Measurements from ENCODE around the gene MCEMP1. TPM values are rescaled to one million over a fixed set of nuclear protein-coding genes. Genes with fewer than 3 reads are reported as not detected.

MCEMP1 gene
- polyA plus RNA-seq, 3 donors from 2014 or later: 0.14 TPM; not detected in 2

DNA sequence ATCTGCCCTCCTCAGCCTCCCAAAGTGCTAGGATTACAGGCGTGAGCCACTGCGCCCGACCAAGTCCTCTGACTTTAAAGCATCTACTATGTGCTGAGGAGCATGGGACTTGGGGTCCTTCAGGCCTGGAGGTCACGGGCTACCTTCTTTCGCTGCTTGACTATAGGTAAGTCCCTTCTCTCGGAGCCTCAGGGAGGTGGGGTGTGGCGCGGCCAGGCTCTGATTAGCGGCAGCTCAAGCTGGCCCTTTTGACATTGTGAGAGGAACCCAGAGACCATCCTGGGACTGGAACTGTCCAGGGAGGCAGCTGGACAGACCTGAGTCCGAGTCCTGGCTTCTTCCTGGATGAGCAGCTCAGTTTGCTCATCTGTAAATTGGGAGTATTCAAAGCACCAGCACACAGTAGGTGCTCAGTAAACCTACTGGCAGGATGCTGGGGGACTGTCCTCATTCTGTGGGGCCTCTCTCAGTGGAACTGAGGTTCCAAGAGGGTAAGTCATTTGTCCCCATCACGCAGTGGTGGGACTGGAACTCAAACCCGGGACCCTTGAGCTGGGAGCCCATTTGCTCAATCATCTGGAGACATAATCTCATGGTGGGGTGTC lies 24.3 kb downstream of the MCEMP1 start:
- Mint-ChIP-seq H3K36me3 (no peaks in the 10 kb centered on the region), H3K4me1 (peaks cover 7 to 8% of the 10 kb centered on the region in 2 donors)

DNA sequence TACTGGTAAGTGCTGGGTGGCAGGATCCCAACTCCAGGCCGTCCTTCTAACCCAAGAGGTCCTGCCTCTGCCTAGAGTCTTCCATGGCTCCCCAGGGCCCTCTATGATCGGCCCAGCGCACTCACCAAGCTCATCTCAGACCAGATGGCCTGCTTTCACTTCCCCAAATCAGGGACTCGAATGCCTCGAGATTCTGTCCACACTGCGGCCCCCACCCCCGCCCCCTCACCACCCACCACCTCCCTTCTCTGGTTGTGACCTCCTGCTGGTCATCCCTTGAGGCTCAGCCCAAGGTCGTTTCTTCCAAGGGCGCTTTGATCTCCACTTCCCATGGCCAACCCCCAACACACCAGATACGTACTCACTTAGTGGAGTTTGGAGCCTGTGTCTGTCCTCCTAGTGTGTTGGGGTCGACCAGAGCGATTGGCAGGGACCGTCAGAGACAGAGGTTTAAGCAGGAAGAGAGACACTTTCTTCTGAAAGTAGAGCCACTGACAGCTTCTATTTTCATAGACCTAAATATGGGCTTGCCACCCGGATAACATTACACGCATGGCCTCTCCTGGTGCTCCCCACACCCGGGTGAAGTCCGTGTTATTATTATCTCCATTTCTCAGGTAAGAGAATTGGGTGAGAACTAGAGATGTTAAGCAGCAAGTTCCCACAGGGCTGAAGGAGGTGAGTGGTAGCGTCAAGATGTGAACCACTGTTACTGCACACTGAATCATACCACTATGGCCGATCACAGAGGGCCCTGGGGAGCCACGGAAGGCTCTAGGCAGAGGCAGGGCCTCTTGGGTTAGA lies 25.0 kb downstream of the MCEMP1 start, which contains the start of gene FCER2:
FCER2 (minus strand) TSS at position 478 of the 804 bp plus-strand sequence. CDS start 2,371 bp downstream, outside the sequence.
- no peak within 1 kb of the TSS for H3K27ac Mint-ChIP-seq
- H3K27me3 Mint-ChIP-seq (ENCODE audit: low read depth in 3 of 3): peaks cover 10 to 22% (median 17%) of the 10 kb centered on the region in 3 donors
- peaks cover 0 to 2% (median 0%) of the 10 kb centered on the region in 6 donors for H3K9me3 Mint-ChIP-seq
- no peaks in the 10 kb centered on the region for H3K36me3 Mint-ChIP-seq
- no peak within 1 kb of the TSS for H3K4me3 Mint-ChIP-seq
- H3K4me1 Mint-ChIP-seq: peaks cover 14 to 15% of the 10 kb centered on the region in 2 donors
- DNase-seq: no peak

More for the DNA sequence above, 24.3 kb downstream of the MCEMP1 start:
- H3K27ac Mint-ChIP-seq: no peak overlapping the region
- no peak for DNase-seq
- peaks cover 12 to 18% (median 17%) of the 10 kb centered on the region in 3 donors for H3K27me3 Mint-ChIP-seq (ENCODE audit: low read depth in 3 of 3)
- peaks cover 0 to 2% (median 0%) of the 10 kb centered on the region in 6 donors for H3K9me3 Mint-ChIP-seq
- no peak overlapping the region for H3K4me3 Mint-ChIP-seq

- Mint-ChIP-seq H3K36me3 (no peaks in the 10 kb centered on the region), H3K27ac (no peak overlapping the region), H3K4me3 (no peak overlapping the region), H3K4me1 (peaks cover 15% of the 10 kb centered on the region in 2 donors), H3K27me3 (ENCODE audit: low read depth in 3 of 3) (peaks cover 5 to 18% (median 7%) of the 10 kb centered on the region in 3 donors), H3K9me3 (peaks cover 0 to 2% (median 0%) of the 10 kb centered on the region in 6 donors)
- DNase-seq: no peak
These were observed 26.4 kb downstream of the MCEMP1 start for GRCh38 chr19:7703332-7703731.

GRCh38 chr19:7704280-7705060 lies 27.6 kb downstream of the MCEMP1 start:
- H3K4me3 Mint-ChIP-seq: no peak overlapping the region
- H3K27ac Mint-ChIP-seq: no peak overlapping the region
- peaks cover 0 to 2% (median 0%) of the 10 kb centered on the region in 6 donors for H3K9me3 Mint-ChIP-seq
- peaks cover 5 to 18% (median 7%) of the 10 kb centered on the region in 3 donors for H3K27me3 Mint-ChIP-seq (ENCODE audit: low read depth in 3 of 3)
- peaks cover 15% of the 10 kb centered on the region in 2 donors for H3K4me1 Mint-ChIP-seq
- DNase-seq: no peak
- H3K36me3 Mint-ChIP-seq: no peaks in the 10 kb centered on the region

- H3K27ac Mint-ChIP-seq: peak overlapping the region in 4 of 6 donors; percentile 46 to 64 (median 50)
- peak overlapping the region in 2 of 5 donors; percentile 15 to 59 for H3K4me3 Mint-ChIP-seq
- DNase-seq: peak; percentile 32 to 47 (median 45)
- H3K4me1 Mint-ChIP-seq: peaks cover 15% of the 10 kb centered on the region in 2 donors
- no peaks in the 10 kb centered on the region for H3K9me3 Mint-ChIP-seq
- peaks cover 7 to 14% (median 10%) of the 10 kb centered on the region in 3 donors for H3K27me3 Mint-ChIP-seq (ENCODE audit: low read depth in 3 of 3)
- H3K36me3 Mint-ChIP-seq: no peaks in the 10 kb centered on the region
These were observed 28.7 kb downstream of the MCEMP1 start for GRCh38 chr19:7705387-7706187.

DNA sequence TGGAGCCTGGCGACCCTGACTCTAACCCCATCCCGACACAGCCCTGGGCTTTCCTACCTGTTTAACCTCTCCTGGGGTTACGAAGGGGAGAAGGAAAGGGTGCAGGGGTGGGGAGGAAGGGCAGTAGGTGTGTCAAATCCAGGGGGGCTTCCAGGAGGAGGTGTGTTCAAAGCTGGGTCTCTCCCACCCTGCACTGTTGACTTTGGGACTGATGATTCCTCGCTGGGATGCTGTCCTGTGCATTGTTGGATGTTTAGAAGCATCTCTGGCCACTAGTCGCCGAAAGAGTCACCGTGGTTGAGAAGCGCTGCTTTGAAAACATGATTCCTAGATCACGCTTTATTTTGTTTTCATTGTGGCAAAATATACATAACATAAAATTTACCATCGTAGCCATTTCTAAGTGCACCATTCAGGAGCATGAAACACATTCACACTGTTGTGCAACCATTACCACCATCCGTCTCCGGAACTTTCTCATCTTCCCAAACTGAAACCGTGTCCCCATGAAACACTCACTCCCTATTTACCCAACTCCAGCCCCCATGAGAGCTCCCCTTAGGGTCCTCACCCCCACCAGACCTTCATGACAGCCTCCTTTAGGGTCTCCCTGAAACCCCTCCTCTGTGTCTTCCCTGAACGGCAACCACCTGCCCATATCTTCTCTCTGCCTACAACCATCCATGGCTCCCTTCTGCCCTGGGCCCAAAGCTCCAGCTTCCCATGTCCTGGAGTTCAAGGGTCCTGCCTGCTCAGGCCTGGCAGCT lies 29.5 kb downstream of the MCEMP1 start:
- Mint-ChIP-seq H3K27me3 (ENCODE audit: low read depth in 3 of 3) (peaks cover 7 to 14% (median 12%) of the 10 kb centered on the region in 3 donors), H3K36me3 (no peaks in the 10 kb centered on the region), H3K27ac (peak overlapping the region in 5 of 6 donors; percentile 29 to 54 (median 49)), H3K4me3 (peak overlapping the region in 3 of 5 donors; percentile 2 to 59 (median 15)), H3K4me1 (peaks cover 15% of the 10 kb centered on the region in 2 donors), H3K9me3 (no peaks in the 10 kb centered on the region)
- DNase-seq: no peak

DNA sequence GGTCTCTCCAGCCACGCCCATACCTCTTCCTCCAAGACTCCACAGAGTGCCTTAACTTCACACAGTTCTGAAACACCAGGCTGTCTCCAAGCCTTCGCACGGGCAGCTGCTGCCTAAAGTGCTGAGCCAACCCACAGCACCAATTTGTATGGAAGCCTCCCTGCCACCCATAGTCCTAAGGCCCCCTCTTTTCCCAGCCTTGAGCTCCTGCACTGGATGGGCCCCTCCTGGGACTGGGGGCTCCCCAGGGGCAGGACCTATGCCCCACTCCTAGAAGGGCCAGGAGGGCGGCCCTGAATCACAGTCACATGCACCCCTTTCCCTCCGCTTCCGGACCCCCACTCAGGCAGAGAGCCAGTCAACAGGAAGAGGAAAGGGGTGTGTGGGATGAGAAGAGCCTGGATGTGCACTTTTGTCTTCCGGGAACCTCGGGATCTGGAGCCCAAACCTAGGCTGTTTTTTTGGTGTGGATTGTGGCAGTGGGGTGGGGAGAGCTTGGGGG lies 30.1 kb downstream of the MCEMP1 start:
- no peak for DNase-seq
- Mint-ChIP-seq H3K27ac (peak overlapping the region in 2 of 6 donors; percentile 29 to 49), H3K4me1 (peaks cover 15% of the 10 kb centered on the region in 2 donors), H3K4me3 (peak overlapping the region in 1 of 5 donors; percentile 44), H3K9me3 (no peaks in the 10 kb centered on the region), H3K27me3 (ENCODE audit: low read depth in 3 of 3) (peaks cover 7 to 12% (median 12%) of the 10 kb centered on the region in 3 donors), H3K36me3 (no peaks in the 10 kb centered on the region)

- no peak for DNase-seq
- no peaks in the 10 kb centered on the region for H3K9me3 Mint-ChIP-seq
- H3K4me1 Mint-ChIP-seq: peaks cover 15% of the 10 kb centered on the region in 2 donors
- no peak overlapping the region for H3K27ac Mint-ChIP-seq
- peaks cover 5 to 9% (median 7%) of the 10 kb centered on the region in 3 donors for H3K27me3 Mint-ChIP-seq (ENCODE audit: low read depth in 3 of 3)
- H3K4me3 Mint-ChIP-seq: no peak overlapping the region
- H3K36me3 Mint-ChIP-seq: no peaks in the 10 kb centered on the region
These were observed 33.1 kb downstream of the MCEMP1 start for GRCh38 chr19:7709932-7710460.

DNA sequence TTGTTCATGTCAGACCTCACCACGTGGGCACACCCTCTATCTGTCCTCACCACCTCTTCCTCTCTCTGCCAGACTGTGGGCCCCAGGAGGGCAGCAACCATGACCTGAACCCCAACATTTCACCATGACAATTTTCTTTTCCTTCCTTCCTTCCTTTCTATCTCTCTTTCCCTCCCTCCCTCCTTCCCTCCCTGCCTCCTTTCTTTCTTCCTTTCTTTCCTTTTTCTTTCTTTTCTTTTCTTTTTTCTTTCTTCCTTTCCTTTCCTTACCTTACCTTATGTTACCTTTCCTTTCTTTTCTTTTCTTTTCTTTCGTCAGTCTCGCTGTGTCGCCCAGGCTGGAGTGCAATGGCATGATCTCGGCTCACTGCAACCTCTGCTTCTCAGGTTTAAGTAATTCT lies 33.7 kb downstream of the MCEMP1 start:
- peaks cover 12 to 13% of the 10 kb centered on the region in 2 donors for H3K4me1 Mint-ChIP-seq
- no peaks in the 10 kb centered on the region for H3K36me3 Mint-ChIP-seq
- no peak for DNase-seq
- H3K9me3 Mint-ChIP-seq: no peaks in the 10 kb centered on the region
- H3K4me3 Mint-ChIP-seq: no peak overlapping the region
- peaks cover 2 to 9% (median 6%) of the 10 kb centered on the region in 3 donors for H3K27me3 Mint-ChIP-seq (ENCODE audit: low read depth in 3 of 3)
- no peak overlapping the region for H3K27ac Mint-ChIP-seq

- peaks cover 0 to 3% (median 0%) of the 10 kb centered on the region in 3 donors for H3K36me3 Mint-ChIP-seq
- no peak overlapping the region for H3K4me3 Mint-ChIP-seq
- peaks cover 0 to 2% of the 10 kb centered on the region in 2 donors for H3K4me1 Mint-ChIP-seq
- no peak overlapping the region for H3K27ac Mint-ChIP-seq
- no peak for DNase-seq
- H3K9me3 Mint-ChIP-seq: peaks cover 0 to 5% (median 4%) of the 10 kb centered on the region in 6 donors
- peaks cover 0 to 8% (median 4%) of the 10 kb centered on the region in 3 donors for H3K27me3 Mint-ChIP-seq (ENCODE audit: low read depth in 3 of 3)
These were observed 38.8 kb downstream of the MCEMP1 start for GRCh38 chr19:7715671-7716070.

- H3K36me3 Mint-ChIP-seq: peaks cover 0 to 3% (median 0%) of the 10 kb centered on the region in 3 donors
- H3K9me3 Mint-ChIP-seq: peaks cover 0 to 5% (median 4%) of the 10 kb centered on the region in 6 donors
- H3K27ac Mint-ChIP-seq: peak overlapping the region in 1 of 6 donors; percentile 11
- H3K27me3 Mint-ChIP-seq (ENCODE audit: low read depth in 3 of 3): peaks cover 1 to 8% (median 5%) of the 10 kb centered on the region in 3 donors
- no peak overlapping the region for H3K4me3 Mint-ChIP-seq
- peaks cover 0 to 2% of the 10 kb centered on the region in 2 donors for H3K4me1 Mint-ChIP-seq
- no peak for DNase-seq
These were observed 39.9 kb downstream of the MCEMP1 start for GRCh38 chr19:7716762-7717161.

GRCh38 chr19:7718668-7719067 lies 41.8 kb downstream of the MCEMP1 start:
- Mint-ChIP-seq H3K4me3 (no peak overlapping the region), H3K27ac (no peak overlapping the region), H3K9me3 (peaks cover 0 to 5% (median 4%) of the 10 kb centered on the region in 6 donors), H3K36me3 (peaks cover 0 to 3% (median 0%) of the 10 kb centered on the region in 3 donors), H3K4me1 (peaks cover 0 to 2% of the 10 kb centered on the region in 2 donors), H3K27me3 (ENCODE audit: low read depth in 3 of 3) (peaks cover 1 to 8% (median 8%) of the 10 kb centered on the region in 3 donors)
- no peak for DNase-seq

Measured in immature natural killer cell (primary cell).